T-cell (primary cell): ENCODE results near the gene TEX11. TPM values are rescaled to one million over a fixed set of nuclear protein-coding genes. Genes with fewer than 3 reads are reported as not detected.

Experiments used
- ATAC-seq, 4 experiments: fragments of 200-7000 bp in 3 of 4; fragments of 150-1000 bp in 1 of 4; cut with Tn5 transposase; replicated peaks in 1 of 4; 1 replicate in 3 of 4; 2 replicates in 1 of 4; pipeline ENCODE4 v1.10.0; 2021; ENCODE audit warnings: moderate library complexity in 3 of 4, mild to moderate bottlenecking in 2 of 4, moderate number of reproducible peaks in 1 of 4
- CTCF ChIA-PET, 2 donors: fragments of 300-600 bp; sonication (Branson Sonifier 250); formaldehyde crosslinking; loops; one replicate each; lab custom pipeline; 2022; ENCODE audit warnings: antibody characterized with exemption in 2 of 2; lab: Charles Lee
- POLR2A ChIA-PET, 2 donors: fragments of 300-600 bp; sonication (Branson Sonifier 250); formaldehyde crosslinking; loops; one replicate each; lab custom pipeline; 2022; ENCODE audit warnings: antibody characterized with exemption in 2 of 2; lab: Charles Lee
- DNase-seq, 35 experiments: peaks; one replicate each; pipeline versions ENCODE4 v3.0.0 to v3.0.0-alpha.2; 2013 to 2023
- H3K27ac ChIP-seq: one replicate; pipeline ENCODE4 v1.5.1; 2013; ENCODE audit warnings: low read length
- H3K27me3 ChIP-seq, 2 experiments: replicated peaks in 1 of 2; 1 replicate in 1 of 2; 2 replicates in 1 of 2; pipeline versions ENCODE4 v1.6.1 to v1.7.0; 2013; ENCODE audit warnings: low read length in 1 of 2, mixed read lengths in 1 of 2; ENCODE audit not compliant: control insufficient read depth in 2 of 2, insufficient read depth in 2 of 2; ENCODE audit errors: extremely low read depth in 1 of 2
- H3K36me3 ChIP-seq, 2 donors: 1 replicate in 1 of 2; 2 replicates in 1 of 2; pipeline versions ENCODE4 v1.6.1 to v1.7.0; 2013; ENCODE audit warnings: low read length in 1 of 2; ENCODE audit not compliant: control insufficient read depth in 2 of 2, insufficient read depth in 1 of 2; ENCODE audit errors: extremely low read depth in 1 of 2
- H3K4me1 ChIP-seq, 2 experiments: 1 replicate in 1 of 2; 2 replicates in 1 of 2; pipeline versions ENCODE4 v1.6.1 to v1.7.0; 2013; ENCODE audit warnings: low read length in 2 of 2, mixed read lengths in 1 of 2; ENCODE audit not compliant: insufficient read depth in 2 of 2, control insufficient read depth in 1 of 2; ENCODE audit errors: extremely low read depth in 1 of 2
- H3K4me3 ChIP-seq, 2 donors: 1 replicate in 1 of 2; 2 replicates in 1 of 2; pipeline versions ENCODE4 v1.5.1 to v1.7.0; 2013; ENCODE audit warnings: mild to moderate bottlenecking in 2 of 2, low read length in 1 of 2, moderate library complexity in 1 of 2; ENCODE audit not compliant: control insufficient read depth in 1 of 2; ENCODE audit errors: extremely low read depth in 1 of 2
- H3K9me3 ChIP-seq: 2 replicates; pipeline ENCODE4 v1.7.0; 2013
- H3K27ac Mint-ChIP-seq, 2 donors: one replicate each; pipeline ENCODE4 v1.8.0; 2020 to 2021; ENCODE audit warnings: mild to moderate bottlenecking in 2 of 2, mixed read lengths in 2 of 2
- H3K27me3 Mint-ChIP-seq, 2 donors: one replicate each; pipeline ENCODE4 v1.8.0; 2021 to 2022; ENCODE audit warnings: mixed read lengths in 2 of 2
- H3K36me3 Mint-ChIP-seq: one replicate; pipeline ENCODE4 v1.8.0; 2021; ENCODE audit warnings: mixed read lengths
- H3K4me1 Mint-ChIP-seq, 3 donors: one replicate each; pipeline ENCODE4 v1.8.0; 2020 to 2022; ENCODE audit warnings: mixed read lengths in 3 of 3, mild to moderate bottlenecking in 1 of 3
- H3K4me3 Mint-ChIP-seq, 3 donors: one replicate each; pipeline ENCODE4 v1.8.0; 2020 to 2022; ENCODE audit warnings: mild to moderate bottlenecking in 3 of 3, mixed read lengths in 3 of 3, moderate library complexity in 3 of 3
- H3K9me3 Mint-ChIP-seq, 3 donors: one replicate each; pipeline ENCODE4 v1.8.0; 2020 to 2022; ENCODE audit warnings: mixed read lengths in 3 of 3
- WGBS: methylation state at CpG from one replicate; pipeline ENCODE4 v1.1.5; 2013; ENCODE audit warnings: missing lambda C conversion rate; ENCODE audit not compliant: insufficient coverage; 5-methylcytosine and 5-hydroxymethylcytosine counted together
- total RNA-seq, 35 experiments: library from RNA in 6 of 35; stranded (reverse) in 6 of 35; fragments of 120-200 nt in 1 of 35; gene quantifications; one replicate each; pipeline versions ENCODE4 v1.2.1 to v1.2.4 and lab custom pipeline; 2013 to 2026

The TEX11 gene
- total RNA-seq (not detected), total RNA-seq (lab: John Stamatoyannopoulos, UW) (0 to 0.17 (median 0) reads per million in 29 experiments)
- total RNA-seq (2013), result not detected

DNA sequence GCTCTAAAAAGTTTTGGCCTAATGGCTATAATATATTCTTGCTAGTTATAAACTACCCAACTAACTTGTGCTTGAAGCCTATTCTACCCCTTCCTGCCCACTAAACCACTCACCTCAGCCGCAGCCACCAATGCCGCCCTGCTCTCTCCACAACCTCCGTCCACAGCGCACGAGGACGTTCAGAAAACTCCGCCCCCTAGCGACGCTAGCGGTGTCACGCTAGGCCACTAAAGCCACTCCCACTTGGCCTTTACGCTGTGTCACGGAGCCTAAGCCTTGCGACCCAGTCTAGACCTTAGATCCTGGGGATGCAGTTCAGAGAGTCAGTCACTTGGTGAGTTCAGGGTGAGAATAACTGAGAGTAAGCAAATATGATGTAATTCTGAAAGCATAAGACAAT lies at the start of gene TEX11:
TSS of gene TEX11 (minus strand) at position 171 of the 400 bp plus-strand sequence. CDS start 922 bp downstream, outside the sequence.
- no peaks in the 10 kb centered on the region for H3K9me3 Mint-ChIP-seq
- CTCF ChIA-PET, result no interaction called here

DNA sequence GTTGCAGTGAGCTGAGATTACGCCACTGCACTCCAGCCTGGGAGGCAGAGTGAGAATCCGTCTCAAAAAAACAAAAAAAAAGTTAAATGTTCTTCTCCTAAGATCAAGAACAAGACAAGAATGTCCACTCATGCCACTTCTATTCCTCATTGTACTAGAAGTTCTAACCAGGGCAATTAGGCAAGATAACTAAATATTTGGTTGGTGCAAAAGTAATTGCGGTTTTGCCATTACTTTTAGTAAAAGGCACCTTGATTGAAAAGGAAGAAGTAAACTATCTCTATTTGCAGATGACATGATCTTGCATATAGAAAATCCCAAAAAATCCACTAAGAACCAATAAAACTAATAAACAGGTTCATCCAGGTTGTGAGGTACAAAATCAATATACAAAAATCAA lies 46.4 kb upstream of the TEX11 start:
- H3K27ac Mint-ChIP-seq, result no peak overlapping the region
- no peak overlapping the region for H3K27ac ChIP-seq
- no peak overlapping the region for H3K4me3 ChIP-seq
- H3K36me3 Mint-ChIP-seq, result no peaks in the 10 kb centered on the region
- peaks cover 0 to 3% of the 10 kb centered on the region in 2 experiments for H3K27me3 ChIP-seq
- CTCF ChIA-PET, result no interaction called here
- peaks cover 9 to 24% of the 10 kb centered on the region in 2 donors for H3K27me3 Mint-ChIP-seq
- no peaks in the 10 kb centered on the region for H3K9me3 Mint-ChIP-seq
- H3K4me1 ChIP-seq, result no peaks in the 10 kb centered on the region
- POLR2A ChIA-PET, result no interaction called here
- H3K9me3 ChIP-seq, result no peaks in the 10 kb centered on the region
- ATAC-seq (no peak), DNase-seq (no peak)
- no peaks in the 10 kb centered on the region for H3K36me3 ChIP-seq
- H3K4me3 Mint-ChIP-seq, result no peak overlapping the region
- H3K4me1 Mint-ChIP-seq, result no peaks in the 10 kb centered on the region
- WGBS, result no CpG with 5 or more reads among the region's 3 CpGs

More for the DNA sequence above, at the start of gene TEX11:
- peaks cover 0 to 6% of the 10 kb centered on the region in 2 donors for H3K27me3 Mint-ChIP-seq
- 96% methylated on average over 11 of the region's 14 CpGs for WGBS
- no peak within 1 kb of the TSS for H3K4me3 Mint-ChIP-seq
- ATAC-seq (no peak), DNase-seq (no peak)
- POLR2A ChIA-PET, result no interaction called here
- no peaks in the 10 kb centered on the region for H3K36me3 Mint-ChIP-seq
- H3K36me3 ChIP-seq, result no peaks in the 10 kb centered on the region
- no peaks in the 10 kb centered on the region for H3K4me1 ChIP-seq
- H3K27ac ChIP-seq, result no peak within 1 kb of the TSS
- H3K4me1 Mint-ChIP-seq, result no peaks in the 10 kb centered on the region
- H3K27me3 ChIP-seq, result no peaks in the 10 kb centered on the region
- no peaks in the 10 kb centered on the region for H3K9me3 ChIP-seq
- no peak within 1 kb of the TSS for H3K27ac Mint-ChIP-seq
- no peak within 1 kb of the TSS for H3K4me3 ChIP-seq

DNA sequence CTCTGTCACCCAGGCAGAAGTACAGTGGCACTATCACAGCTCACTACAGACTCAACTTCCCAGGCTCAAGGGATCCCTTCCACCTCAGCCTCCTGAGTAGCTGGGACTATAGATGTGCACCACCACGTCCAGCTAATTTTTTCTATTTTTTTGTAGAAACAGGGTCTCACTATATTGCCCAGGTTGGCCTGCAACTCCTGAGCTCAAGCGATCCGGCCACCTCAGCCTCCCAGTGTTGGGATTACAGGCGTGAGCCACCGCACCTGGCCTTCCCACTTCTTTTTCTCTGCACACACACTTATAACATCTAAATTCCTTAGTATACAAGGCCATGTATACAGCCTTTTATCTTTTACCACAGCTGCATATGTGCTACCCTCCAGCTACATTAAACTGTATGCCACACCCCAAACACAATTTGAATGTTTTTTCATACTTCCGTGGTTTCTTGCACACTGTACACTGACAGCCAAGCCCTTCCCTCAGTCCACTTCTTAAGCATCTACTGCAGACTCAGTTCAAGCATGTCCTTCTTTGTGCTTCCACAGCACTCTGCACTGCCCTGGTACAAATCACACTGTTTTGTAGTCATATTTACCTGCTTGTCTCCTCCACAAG lies 15.9 kb upstream of the TEX11 start:
- no peak overlapping the region for H3K27ac Mint-ChIP-seq
- Histone ChIP-seq H3K27ac (no peak overlapping the region), H3K36me3 (no peaks in the 10 kb centered on the region), H3K9me3 (no peaks in the 10 kb centered on the region), H3K4me3 (no peak overlapping the region), H3K27me3 (peaks cover 0 to 5% of the 10 kb centered on the region in 2 experiments), H3K4me1 (no peaks in the 10 kb centered on the region)
- H3K36me3 Mint-ChIP-seq, result no peaks in the 10 kb centered on the region
- no peaks in the 10 kb centered on the region for H3K9me3 Mint-ChIP-seq
- H3K4me3 Mint-ChIP-seq, result no peak overlapping the region
- WGBS, result 100% methylated on average over 1 of the region's 6 CpGs
- POLR2A ChIA-PET, result interaction anchor here in 1 of 2 donors (0.7 kb wide), 1 partner anchor 166 kb away, joined by 4 read pairs; no protein-coding TSS in a partner anchor
- ATAC-seq (no peak), DNase-seq (no peak)
- CTCF ChIA-PET, result no interaction called here
- H3K4me1 Mint-ChIP-seq, result peaks cover 3 to 5% (median 5%) of the 10 kb centered on the region in 3 donors
- peaks cover 13 to 30% of the 10 kb centered on the region in 2 donors for H3K27me3 Mint-ChIP-seq

- WGBS, result no CpG with 5 or more reads among the region's 5 CpGs
- Mint-ChIP-seq H3K4me3 (no peak overlapping the region), H3K27ac (no peak overlapping the region), H3K27me3 (peaks cover 8 to 22% of the 10 kb centered on the region in 2 donors), H3K4me1 (peaks cover 3 to 5% (median 5%) of the 10 kb centered on the region in 3 donors), H3K9me3 (no peaks in the 10 kb centered on the region), H3K36me3 (no peaks in the 10 kb centered on the region)
- Histone ChIP-seq H3K36me3 (no peaks in the 10 kb centered on the region), H3K9me3 (no peaks in the 10 kb centered on the region), H3K27ac (no peak overlapping the region), H3K4me3 (no peak overlapping the region), H3K27me3 (peaks cover 0 to 5% of the 10 kb centered on the region in 2 experiments), H3K4me1 (no peaks in the 10 kb centered on the region)
- POLR2A ChIA-PET, result no interaction called here
- DNase-seq (no peak), ATAC-seq (no peak)
- CTCF ChIA-PET, result no interaction called here
Observed at GRCh38 chrX:70922774-70923473, 14.4 kb upstream of the TEX11 start.

- Histone ChIP-seq H3K27me3 (no peaks in the 10 kb centered on the region), H3K9me3 (no peaks in the 10 kb centered on the region), H3K4me3 (no peak overlapping the region), H3K4me1 (no peaks in the 10 kb centered on the region), H3K36me3 (no peaks in the 10 kb centered on the region), H3K27ac (no peak overlapping the region)
- no peak for ATAC-seq
- Mint-ChIP-seq H3K9me3 (no peaks in the 10 kb centered on the region), H3K4me3 (no peak overlapping the region), H3K36me3 (no peaks in the 10 kb centered on the region), H3K27me3 (peaks cover 5 to 13% of the 10 kb centered on the region in 2 donors), H3K4me1 (peaks cover 3 to 5% (median 5%) of the 10 kb centered on the region in 3 donors), H3K27ac (no peak overlapping the region)
- POLR2A ChIA-PET, result no interaction called here
- CTCF ChIA-PET, result no interaction called here
- no peak for DNase-seq
- WGBS, result 0% methylated on average over 2 of the region's 3 CpGs
Observed at GRCh38 chrX:70921709-70922352, 13.3 kb upstream of the TEX11 start.

DNA sequence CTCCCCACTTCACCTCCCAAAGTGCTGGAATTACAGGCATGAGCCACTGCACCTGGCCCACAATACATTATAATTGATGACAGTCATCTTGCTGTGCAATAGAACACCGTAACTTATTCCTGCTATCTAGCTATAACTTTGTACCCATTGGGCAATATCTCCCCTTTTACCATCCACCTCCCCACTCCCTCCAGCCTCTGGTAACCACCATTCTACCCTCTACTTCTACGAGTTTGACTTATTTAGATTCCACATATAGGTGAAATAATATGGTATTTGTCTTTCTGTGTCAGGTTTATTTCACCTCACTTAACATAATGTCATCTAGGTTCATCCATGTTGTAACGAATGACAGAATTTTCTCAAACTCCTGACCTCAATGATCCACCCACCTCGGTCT lies 8.2 kb upstream of the TEX11 start:
- H3K27ac Mint-ChIP-seq, result no peak overlapping the region
- Histone ChIP-seq H3K4me3 (no peak overlapping the region), H3K4me1 (no peaks in the 10 kb centered on the region), H3K27ac (no peak overlapping the region), H3K9me3 (no peaks in the 10 kb centered on the region), H3K36me3 (no peaks in the 10 kb centered on the region), H3K27me3 (no peaks in the 10 kb centered on the region)
- H3K27me3 Mint-ChIP-seq, result peaks cover 0 to 10% of the 10 kb centered on the region in 2 donors
- no peaks in the 10 kb centered on the region for H3K36me3 Mint-ChIP-seq
- no peak overlapping the region for H3K4me3 Mint-ChIP-seq
- no peak for DNase-seq
- no CpG with 5 or more reads among the region's 4 CpGs for WGBS
- POLR2A ChIA-PET, result no interaction called here
- peaks cover 0 to under 1% (median 0%) of the 10 kb centered on the region in 3 donors for H3K4me1 Mint-ChIP-seq
- CTCF ChIA-PET, result no interaction called here
- ATAC-seq, result no peak
- no peaks in the 10 kb centered on the region for H3K9me3 Mint-ChIP-seq
